Cardiac muscle cell (in vitro differentiated cells and primary cell): ENCODE data around the gene BDKRB2. TPM values are rescaled to one million over a fixed set of nuclear protein-coding genes. Genes with fewer than 3 reads are reported as not detected.

Experiments
- DNase-seq, 2 donors: peaks; one replicate each; pipeline versions ENCODE4 v3.0.0 to v3.0.0-alpha.2; 2010 to 2017; ENCODE audit warnings: low read depth in 1 of 2, low spot score in 1 of 2
- H3K27ac ChIP-seq: fragments of 200-600 bp; sonication (generic); 2 replicates; pipeline ENCODE4 v1.5.1; 2016
- H3K27me3 ChIP-seq: fragments of 200-600 bp; sonication (generic); 2 replicates; pipeline ENCODE4 v1.6.0; 2016; ENCODE audit warnings: control low read depth
- H3K36me3 ChIP-seq: fragments of 200-600 bp; sonication (generic); 2 replicates; pipeline ENCODE4 v1.5.1; 2016; ENCODE audit warnings: control low read depth
- H3K4me1 ChIP-seq: fragments of 200-600 bp; sonication (generic); 2 replicates; pipeline ENCODE4 v1.8.1; 2017; ENCODE audit warnings: low read depth, mild to moderate bottlenecking, mixed run types
- H3K4me3 ChIP-seq: fragments of 200-600 bp; sonication (generic); 2 replicates; pipeline ENCODE4 v1.5.1; 2016; ENCODE audit warnings: mild to moderate bottlenecking
- H3K9me3 ChIP-seq: fragments of 200-600 bp; sonication (generic); 2 replicates; pipeline ENCODE4 v1.5.1; 2017; ENCODE audit warnings: low read depth, mild to moderate bottlenecking, control low read depth
- CTCF ChIP-seq: IDR thresholded peaks from 2 replicates; pipeline ENCODE4 v1.5.1; 2012; ENCODE audit warnings: low read depth, mild to moderate bottlenecking, low read length
- polyA plus RNA-seq: library from polyadenylated mRNA; unstranded; fragments of >200 nt; fragmentation: Nextera tagmentation; extraction: Ambion mirVana; gene quantifications from 2 replicates; pipeline ENCODE4 v1.2.1, GENCODE V29; 2016
- total RNA-seq: library from RNA; depleted of rRNA; stranded (reverse); fragments of >200 nt; gene quantifications from 2 replicates; pipeline ENCODE4 v1.2.3, GENCODE V29; 2016

BDKRB2 gene
- total and polyA plus RNA-seq, 2 experiments from 2014 or later: 0.45 TPM; not detected in 1

- H3K27me3 ChIP-seq: no peaks in the 10 kb centered on the region
- H3K4me1 ChIP-seq: peaks cover 7% of the 10 kb centered on the region
- DNase-seq: no peak
- H3K36me3 ChIP-seq: no peaks in the 10 kb centered on the region
- no peaks in the 10 kb centered on the region for H3K9me3 ChIP-seq
- H3K27ac ChIP-seq: no peak overlapping the region
- no peak overlapping the region for H3K4me3 ChIP-seq
- TF ChIP-seq CTCF: no peak
Observed at GRCh38 chr14:96173636-96174475, 30.8 kb upstream of the BDKRB2 start.

DNA sequence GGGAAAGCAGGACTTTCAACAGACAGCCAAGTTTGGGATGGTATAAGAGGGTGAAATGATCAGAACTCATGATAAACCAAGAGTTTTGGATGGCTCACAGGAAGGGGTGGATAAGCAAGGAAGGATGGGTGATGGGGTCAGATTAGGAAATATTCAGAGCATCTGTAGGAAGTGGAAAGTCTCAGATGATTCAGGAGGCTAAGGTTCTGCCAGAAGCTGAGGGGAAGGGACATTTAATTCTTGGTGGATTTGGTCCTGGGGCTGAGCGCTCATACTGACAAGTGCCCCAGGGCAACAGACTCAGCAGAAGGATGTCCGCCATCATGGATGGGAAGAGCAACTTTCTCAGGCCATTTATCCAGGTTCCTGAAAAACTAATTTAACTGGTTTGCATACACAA lies 28.4 kb upstream of the BDKRB2 start:
- TF ChIP-seq CTCF: no peak
- Histone ChIP-seq H3K9me3 (no peaks in the 10 kb centered on the region), H3K4me1 (peaks cover 7% of the 10 kb centered on the region), H3K27me3 (no peaks in the 10 kb centered on the region), H3K4me3 (no peak overlapping the region), H3K27ac (no peak overlapping the region), H3K36me3 (no peaks in the 10 kb centered on the region)
- DNase-seq: peak in 1 of 2 donors; percentile 46

DNA sequence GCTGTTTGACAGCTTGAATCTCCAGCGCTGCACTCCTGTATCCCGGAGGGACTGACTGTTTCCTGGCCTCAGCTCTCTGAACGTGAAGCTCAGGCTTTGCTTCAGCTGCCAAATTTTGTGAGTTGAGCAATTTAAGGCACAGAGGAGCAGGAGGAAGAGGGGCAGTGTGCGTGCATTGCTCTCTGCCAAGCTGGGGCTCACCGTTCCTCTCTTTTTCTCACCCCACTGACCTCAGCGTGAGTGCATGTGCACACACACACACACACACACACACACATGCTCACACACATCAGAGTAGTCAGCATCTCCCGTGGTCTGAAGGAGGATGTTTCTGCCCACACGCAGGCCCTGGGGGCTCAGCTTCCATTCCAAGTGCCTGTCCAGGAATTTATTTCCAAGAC lies 27.8 kb upstream of the BDKRB2 start:
- H3K27ac ChIP-seq: no peak overlapping the region
- H3K27me3 ChIP-seq: no peaks in the 10 kb centered on the region
- peaks cover 7% of the 10 kb centered on the region for H3K4me1 ChIP-seq
- no peaks in the 10 kb centered on the region for H3K9me3 ChIP-seq
- peak in 1 of 2 donors; percentile 96 for DNase-seq
- no peak for TF ChIP-seq CTCF
- no peaks in the 10 kb centered on the region for H3K36me3 ChIP-seq
- no peak overlapping the region for H3K4me3 ChIP-seq

DNA sequence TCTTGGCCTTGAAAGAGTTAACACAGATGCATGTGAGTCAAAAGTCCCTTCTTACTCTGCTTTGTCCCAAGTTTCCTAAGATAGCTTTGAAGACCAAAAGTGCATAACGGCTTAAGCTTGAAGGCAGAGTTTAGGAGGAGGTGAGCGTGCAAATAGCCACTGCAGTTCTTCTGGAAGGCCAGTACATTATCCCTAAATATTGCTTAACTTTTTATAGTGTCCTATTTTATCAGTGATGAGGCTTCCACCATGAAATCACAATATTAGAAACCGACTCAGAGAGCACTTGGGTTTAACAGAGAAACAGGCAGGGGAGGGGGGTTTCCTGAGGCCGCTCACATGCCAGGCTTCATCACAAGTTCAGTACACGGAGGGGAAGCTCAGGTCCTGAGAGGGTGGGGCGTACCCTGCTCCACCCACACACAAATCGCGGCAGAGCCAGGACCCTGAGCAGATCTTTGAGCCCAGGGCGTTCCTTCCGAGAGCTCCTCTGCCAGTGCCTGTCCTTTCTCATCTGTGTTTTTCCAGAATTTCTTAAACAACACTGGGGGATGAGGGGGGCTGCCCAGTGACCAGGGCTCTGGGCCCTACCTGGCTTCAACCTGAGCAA lies 26.8 kb upstream of the BDKRB2 start:
- no peak for TF ChIP-seq CTCF
- H3K9me3 ChIP-seq: no peaks in the 10 kb centered on the region
- H3K27ac ChIP-seq: no peak overlapping the region
- peaks cover 7% of the 10 kb centered on the region for H3K4me1 ChIP-seq
- H3K36me3 ChIP-seq: no peaks in the 10 kb centered on the region
- no peak overlapping the region for H3K4me3 ChIP-seq
- H3K27me3 ChIP-seq: no peaks in the 10 kb centered on the region
- peak; percentile 23 to 52 for DNase-seq

DNA sequence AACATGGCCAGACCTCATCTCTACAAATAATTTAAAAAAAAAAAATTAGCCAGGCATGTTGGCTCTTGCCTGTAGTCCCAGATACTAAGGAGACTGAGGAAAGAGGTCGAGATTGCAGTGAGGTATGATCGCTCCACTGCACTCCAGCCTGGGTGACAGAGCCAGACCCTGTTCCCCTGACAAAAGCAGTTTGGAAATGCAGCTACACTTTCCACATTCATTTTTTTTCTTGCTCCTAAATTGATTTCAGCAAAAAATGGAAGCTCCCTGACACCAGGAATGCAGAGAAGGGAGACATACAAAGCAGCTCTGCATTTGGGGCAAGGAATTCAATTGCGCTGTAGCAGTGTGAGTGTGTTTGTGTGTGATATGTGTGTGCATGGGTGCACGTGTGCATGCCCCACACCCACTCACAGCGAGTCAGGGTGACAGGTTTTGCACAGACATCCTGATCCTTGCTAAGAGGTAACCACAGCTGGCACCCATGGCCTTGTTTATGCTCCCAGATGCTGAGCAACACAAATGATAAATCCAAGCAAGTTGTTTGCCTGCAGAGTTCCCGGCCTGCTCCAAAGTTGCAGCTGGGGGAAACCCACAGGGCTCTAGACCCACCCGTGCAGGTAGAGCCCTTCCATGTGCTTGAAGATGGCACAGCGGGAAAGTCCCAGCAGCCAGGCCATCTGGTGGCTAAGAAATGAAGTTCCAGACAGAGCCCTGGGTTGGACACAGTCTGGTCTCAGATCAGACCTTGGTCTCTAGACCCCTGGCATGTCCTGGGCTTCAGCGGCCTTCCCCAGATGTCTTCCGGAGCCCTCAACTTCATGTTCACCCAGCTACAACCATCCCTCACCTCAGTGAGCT lies 25.9 kb upstream of the BDKRB2 start:
- no peak overlapping the region for H3K27ac ChIP-seq
- H3K4me1 ChIP-seq: peaks cover 7% of the 10 kb centered on the region
- no peak overlapping the region for H3K4me3 ChIP-seq
- H3K9me3 ChIP-seq: no peaks in the 10 kb centered on the region
- H3K27me3 ChIP-seq: no peaks in the 10 kb centered on the region
- TF ChIP-seq CTCF: no peak
- no peaks in the 10 kb centered on the region for H3K36me3 ChIP-seq
- DNase-seq: no peak
